Activated T-cell treated with anti-CD3 and anti-CD28 coated beads, Interleukin-2, amount 50 U/mL, for 72 hours (primary cell): ENCODE results near the gene STX18. TPM values are rescaled to one million over a fixed set of nuclear protein-coding genes. Genes with fewer than 3 reads are reported as not detected.

Source experiments
- ATAC-seq, 2 donors: fragments of 150-1000 bp; cut with Tn5 transposase; replicated peaks in 1 of 2; 2 replicates each; pipeline ENCODE4 v1.10.0; 2021; ENCODE audit warnings: moderate library complexity in 2 of 2, mild to moderate bottlenecking in 1 of 2
- DNase-seq, 2 donors: peaks; one replicate each; pipeline ENCODE4 v3.0.0; 2021 to 2022; ENCODE audit warnings: mixed read lengths in 1 of 2
- H3K27ac Mint-ChIP-seq: one replicate; pipeline ENCODE4 v1.8.0; 2022; ENCODE audit warnings: mild to moderate bottlenecking, moderate library complexity, mixed read lengths
- H3K27me3 Mint-ChIP-seq: one replicate; pipeline ENCODE4 v1.8.0; 2022; ENCODE audit warnings: low read depth, mixed read lengths
- H3K36me3 Mint-ChIP-seq, 2 donors: one replicate each; pipeline ENCODE4 v1.8.0; 2022; ENCODE audit warnings: mixed read lengths in 2 of 2, mild to moderate bottlenecking in 1 of 2; ENCODE audit not compliant: insufficient read depth in 2 of 2
- H3K4me1 Mint-ChIP-seq: one replicate; pipeline ENCODE4 v1.8.0; 2022; ENCODE audit warnings: low read depth, mixed read lengths
- H3K4me3 Mint-ChIP-seq, 2 donors: one replicate each; pipeline ENCODE4 v1.8.0; 2022; ENCODE audit warnings: mild to moderate bottlenecking in 2 of 2, mixed read lengths in 2 of 2, moderate library complexity in 2 of 2
- H3K9me3 Mint-ChIP-seq, 2 donors: one replicate each; pipeline ENCODE4 v1.8.0; 2022; ENCODE audit warnings: mixed read lengths in 2 of 2
- total RNA-seq, 2 donors: library from RNA; stranded (reverse); gene quantifications; one replicate each; pipeline ENCODE4 v1.2.3, GENCODE V29; 2022

STX18 gene
- total RNA-seq = 10 to 100 TPM; 22.3 to 24.0 TPM

DNA sequence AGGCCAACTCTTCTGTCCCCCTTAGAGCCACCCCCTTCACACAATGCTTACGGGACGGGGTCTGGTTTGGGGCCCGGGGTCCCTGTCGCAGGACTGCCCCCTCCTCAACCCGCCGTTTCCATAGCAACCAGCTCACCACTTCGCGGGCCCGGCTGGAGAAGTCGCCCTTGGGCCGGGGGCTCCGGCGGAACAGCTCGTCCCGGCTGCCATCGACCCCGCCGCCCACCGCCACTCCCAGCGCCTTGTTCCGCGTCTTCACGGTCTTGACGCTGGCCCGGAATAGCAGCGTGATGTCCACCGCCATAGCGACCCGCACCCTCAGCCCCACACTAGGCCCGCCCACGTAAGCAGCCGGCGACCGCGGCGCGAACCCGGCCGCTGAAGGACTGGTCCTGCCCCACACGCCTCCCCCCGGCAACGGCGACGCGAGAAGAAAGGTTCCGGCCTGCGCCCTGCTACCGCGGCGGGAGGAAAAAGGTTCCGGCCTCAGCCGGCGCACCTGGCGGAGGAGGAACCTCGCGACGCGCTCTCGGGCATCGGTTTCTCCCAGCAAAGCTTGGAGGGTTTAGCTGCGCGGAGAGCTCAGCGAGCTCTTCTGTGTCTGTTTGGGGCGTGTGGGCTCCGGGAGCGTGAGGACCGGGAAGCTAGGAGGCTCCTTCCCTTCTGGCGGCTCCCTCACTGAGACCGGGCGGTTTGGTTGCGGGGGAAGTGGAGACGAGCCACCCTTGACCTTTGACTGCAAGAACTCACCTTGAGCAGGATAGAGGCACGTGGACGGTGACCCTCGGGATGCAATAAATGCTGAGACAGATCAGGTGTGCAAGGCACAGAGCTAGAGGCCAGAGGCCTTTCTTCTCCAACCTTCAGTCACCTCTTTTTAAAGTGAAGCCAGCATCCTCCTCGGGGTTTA lies at the start of gene STX18:
STX18 (minus strand) TSS at position 388 of the 910 bp plus-strand sequence; CDS start at position 304, 84 bp downstream.
- Mint-ChIP-seq H3K36me3 (peaks cover 0 to 2% of the 10 kb centered on the region in 2 donors), H3K27ac (peak within 1 kb of the TSS; percentile 96), H3K4me3 (peak within 1 kb of the TSS; percentile 93 to 94), H3K27me3 (no peaks in the 10 kb centered on the region), H3K9me3 (no peaks in the 10 kb centered on the region), H3K4me1 (peaks cover 59% of the 10 kb centered on the region)
- DNase-seq = peak; percentile 91 to 94
- ATAC-seq = peak; percentile 96

- ATAC-seq = no peak
- Mint-ChIP-seq H3K27me3 (no peaks in the 10 kb centered on the region), H3K27ac (no peak overlapping the region), H3K9me3 (peaks cover 8 to 15% of the 10 kb centered on the region in 2 donors), H3K4me3 (no peak overlapping the region), H3K36me3 (peaks cover 14 to 25% of the 10 kb centered on the region in 2 donors), H3K4me1 (no peaks in the 10 kb centered on the region)
- no peak for DNase-seq
These were observed 49.2 kb upstream of the STX18 start for GRCh38 chr4:4591071-4591470.

- no peak for ATAC-seq
- no peak overlapping the region for H3K4me3 Mint-ChIP-seq
- H3K9me3 Mint-ChIP-seq = peaks cover 6 to 12% of the 10 kb centered on the region in 2 donors
- H3K27me3 Mint-ChIP-seq = no peaks in the 10 kb centered on the region
- no peak overlapping the region for H3K27ac Mint-ChIP-seq
- peaks cover 12 to 22% of the 10 kb centered on the region in 2 donors for H3K36me3 Mint-ChIP-seq
- DNase-seq = no peak
- H3K4me1 Mint-ChIP-seq = no peaks in the 10 kb centered on the region
These were observed 48.7 kb upstream of the STX18 start for GRCh38 chr4:4590546-4590945.

DNA sequence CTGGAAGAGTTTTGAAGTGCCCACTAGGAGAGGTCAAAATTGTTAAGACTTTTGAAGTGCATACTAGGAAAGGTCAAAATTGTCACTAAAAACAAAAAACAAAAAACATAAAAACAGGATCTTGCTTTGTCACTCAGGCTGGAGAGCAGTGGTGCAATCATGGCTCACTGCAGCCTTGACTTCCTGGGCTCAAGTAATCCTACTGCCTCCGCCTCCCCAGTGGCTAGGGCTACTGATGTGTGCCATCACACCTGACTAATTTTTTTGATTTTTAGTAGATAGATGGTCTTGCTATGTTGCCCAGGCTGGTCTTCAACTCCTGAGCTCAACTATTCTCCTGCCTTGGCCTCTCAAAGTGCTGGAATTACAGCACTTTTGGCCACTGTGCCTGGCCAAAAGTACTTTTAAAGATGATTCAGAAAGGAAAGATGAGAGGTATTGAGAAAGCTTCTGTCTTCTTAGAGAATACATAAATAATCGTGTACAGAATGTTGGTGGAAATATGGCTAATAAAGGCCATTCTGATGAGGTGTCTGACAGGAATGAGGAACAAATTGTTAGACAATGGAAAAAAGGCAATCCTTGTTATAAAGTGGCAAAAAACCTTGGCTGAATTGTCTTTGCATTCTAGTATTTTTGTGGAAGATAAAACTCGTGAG lies 43.3 kb upstream of the STX18 start:
- no peaks in the 10 kb centered on the region for H3K27me3 Mint-ChIP-seq
- DNase-seq (no peak), ATAC-seq (no peak)
- H3K4me1 Mint-ChIP-seq = no peaks in the 10 kb centered on the region
- no peak overlapping the region for H3K4me3 Mint-ChIP-seq
- no peak overlapping the region for H3K27ac Mint-ChIP-seq
- H3K9me3 Mint-ChIP-seq = peaks cover 0 to 5% of the 10 kb centered on the region in 2 donors
- H3K36me3 Mint-ChIP-seq = peaks cover 3 to 6% of the 10 kb centered on the region in 2 donors

- peaks cover 0 to 5% of the 10 kb centered on the region in 2 donors for H3K9me3 Mint-ChIP-seq
- DNase-seq (no peak), ATAC-seq (no peak)
- peaks cover 3 to 8% of the 10 kb centered on the region in 2 donors for H3K36me3 Mint-ChIP-seq
- no peak overlapping the region for H3K4me3 Mint-ChIP-seq
- no peaks in the 10 kb centered on the region for H3K4me1 Mint-ChIP-seq
- H3K27me3 Mint-ChIP-seq = no peaks in the 10 kb centered on the region
- H3K27ac Mint-ChIP-seq = no peak overlapping the region
These were observed 41.8 kb upstream of the STX18 start for GRCh38 chr4:4583606-4584005.

DNA sequence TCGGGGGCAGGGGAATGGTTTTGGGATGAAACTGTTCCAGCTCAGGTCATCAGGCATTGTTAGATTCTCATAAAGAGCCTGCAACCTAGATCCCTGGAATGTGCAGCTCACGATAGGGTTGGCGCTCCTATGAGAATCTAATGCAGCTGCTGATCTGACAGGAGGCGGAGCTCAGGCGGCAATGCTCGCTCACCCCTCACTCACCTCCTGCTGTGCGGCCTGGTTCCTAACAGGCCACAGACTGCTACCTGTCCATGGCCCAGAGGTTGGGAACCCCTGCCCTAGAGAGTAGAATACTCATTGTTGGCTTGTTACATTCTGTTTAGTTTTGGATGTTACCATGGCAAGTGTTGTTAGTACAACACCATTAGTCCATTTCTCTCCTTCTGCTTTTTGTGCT lies 40.8 kb upstream of the STX18 start:
- Mint-ChIP-seq H3K4me3 (no peak overlapping the region), H3K36me3 (peaks cover 3 to 8% of the 10 kb centered on the region in 2 donors), H3K4me1 (no peaks in the 10 kb centered on the region), H3K27ac (no peak overlapping the region), H3K9me3 (peaks cover 0 to 5% of the 10 kb centered on the region in 2 donors), H3K27me3 (no peaks in the 10 kb centered on the region)
- no peak for ATAC-seq
- no peak for DNase-seq

- H3K4me1 Mint-ChIP-seq = peaks cover 6% of the 10 kb centered on the region
- H3K4me3 Mint-ChIP-seq = no peak overlapping the region
- H3K9me3 Mint-ChIP-seq = peaks cover 0 to 2% of the 10 kb centered on the region in 2 donors
- peaks cover 7% of the 10 kb centered on the region for H3K27me3 Mint-ChIP-seq
- no peak for ATAC-seq
- peaks cover 0 to 5% of the 10 kb centered on the region in 2 donors for H3K36me3 Mint-ChIP-seq
- H3K27ac Mint-ChIP-seq = no peak overlapping the region
- DNase-seq = no peak
These were observed 38.6 kb upstream of the STX18 start for GRCh38 chr4:4580494-4580893.

- Mint-ChIP-seq H3K4me1 (peaks cover 15% of the 10 kb centered on the region), H3K27me3 (peaks cover 7% of the 10 kb centered on the region), H3K9me3 (no peaks in the 10 kb centered on the region), H3K36me3 (peaks cover 0 to 5% of the 10 kb centered on the region in 2 donors), H3K4me3 (no peak overlapping the region), H3K27ac (no peak overlapping the region)
- DNase-seq = no peak
- no peak for ATAC-seq
These were observed 37.1 kb upstream of the STX18 start for GRCh38 chr4:4578981-4579380.

- Mint-ChIP-seq H3K4me3 (no peak overlapping the region), H3K27me3 (peaks cover 7% of the 10 kb centered on the region), H3K4me1 (peaks cover 15% of the 10 kb centered on the region), H3K27ac (no peak overlapping the region), H3K36me3 (peaks cover 0 to 5% of the 10 kb centered on the region in 2 donors), H3K9me3 (no peaks in the 10 kb centered on the region)
- no peak for ATAC-seq
- no peak for DNase-seq
These were observed 35.6 kb upstream of the STX18 start for GRCh38 chr4:4577359-4577875.

- Mint-ChIP-seq H3K9me3 (no peaks in the 10 kb centered on the region), H3K36me3 (peaks cover 0 to 5% of the 10 kb centered on the region in 2 donors), H3K4me3 (peak overlapping the region; percentile 81 to 84), H3K4me1 (peaks cover 15% of the 10 kb centered on the region), H3K27me3 (peaks cover 7% of the 10 kb centered on the region), H3K27ac (no peak overlapping the region)
- peak; percentile 56 to 64 for DNase-seq
- ATAC-seq = peak; percentile 86 to 91
These were observed 33.7 kb upstream of the STX18 start for GRCh38 chr4:4575284-4576211.

DNA sequence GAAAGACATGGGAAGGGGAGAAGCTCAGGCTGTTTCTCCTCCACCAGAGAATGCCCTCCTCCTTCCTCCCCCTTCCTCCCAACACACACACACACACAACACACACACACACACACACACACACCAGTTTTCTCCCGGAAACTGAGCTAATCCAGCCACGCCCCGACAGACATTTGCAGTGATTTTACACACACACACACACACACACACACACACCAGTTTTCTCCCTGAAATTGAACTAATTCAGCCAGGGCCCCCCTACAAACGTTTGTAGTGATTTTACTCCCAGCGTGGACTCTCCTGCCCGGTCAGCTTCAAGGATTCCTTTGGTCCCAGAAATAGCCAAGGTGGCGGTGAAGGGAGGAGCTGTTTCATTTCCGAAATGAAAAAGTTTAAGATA lies 32.9 kb upstream of the STX18 start:
- H3K27ac Mint-ChIP-seq = no peak overlapping the region
- ATAC-seq (no peak), DNase-seq (peak in 1 of 2 donors; percentile 4)

GRCh38 chr4:4574052-4574451 lies 32.2 kb upstream of the STX18 start:
- Mint-ChIP-seq H3K9me3 (peaks cover 2% of the 10 kb centered on the region in 2 donors), H3K36me3 (peaks cover 0 to 14% of the 10 kb centered on the region in 2 donors), H3K4me1 (peaks cover 15% of the 10 kb centered on the region), H3K27ac (no peak overlapping the region), H3K27me3 (peaks cover 7% of the 10 kb centered on the region), H3K4me3 (peak overlapping the region; percentile 40 to 84)
- DNase-seq (no peak), ATAC-seq (no peak)

More for the DNA sequence above, 32.9 kb upstream of the STX18 start:
- H3K9me3 Mint-ChIP-seq = peaks cover under 1 to 1% of the 10 kb centered on the region in 2 donors
- peaks cover 0 to 9% of the 10 kb centered on the region in 2 donors for H3K36me3 Mint-ChIP-seq
- peaks cover 15% of the 10 kb centered on the region for H3K4me1 Mint-ChIP-seq
- peak overlapping the region; percentile 81 to 84 for H3K4me3 Mint-ChIP-seq
- H3K27me3 Mint-ChIP-seq = peaks cover 7% of the 10 kb centered on the region
